Measurements from ENCODE around the gene CYP19A1. TPM values are rescaled to one million over a fixed set of nuclear protein-coding genes. Genes with fewer than 3 reads are reported as not detected.

CYP19A1 gene
- polyA plus RNA-seq, 1 of the 3 experiments (the other 2 are of a cell fraction) = 0.03 TPM

GRCh38 chr15:51375966-51376640 is 37.7 kb upstream of the CYP19A1 start:
- no peak for DNase-seq
- Histone ChIP-seq H3K27ac (ENCODE audit: low read depth in 2 of 2, low read length in 1 of 2) (no peak overlapping the region), H3K9ac (no peak overlapping the region), H3K9me2 (no peaks in the 10 kb centered on the region), H3K9me3 (no peaks in the 10 kb centered on the region), H2AFZ (ENCODE audit: low read depth) (no peak overlapping the region), H3K27me3 (ENCODE audit: insufficient read depth) (no peaks in the 10 kb centered on the region; the same call in 1 of the 2 replicates), H4K20me1 (ENCODE audit: insufficient read depth) (no peaks in the 10 kb centered on the region), H3F3A (replicated peaks; ENCODE audit: insufficient read depth) (no peaks in the 10 kb centered on the region), H3K79me2 (ENCODE audit: insufficient read depth) (no peaks in the 10 kb centered on the region), H3K4me3 (ENCODE audit: low read depth in 2 of 2, low read length in 1 of 2) (no peak overlapping the region), H3K4me2 (no peak overlapping the region), H3K36me3 (replicated peaks in 1 of 2; ENCODE audit: control insufficient read depth in 1 of 2, insufficient read depth in 2 of 2, low read length in 1 of 2) (no peaks in the 10 kb centered on the region), H3K4me1 (ENCODE audit: control insufficient read depth in 1 of 2, insufficient read depth in 2 of 2, low read depth in 1 of 2, low read length in 1 of 2) (peaks cover 0 to 15% of the 10 kb centered on the region in 2 experiments; a peak in 2 of 4 replicates)
- TF ChIP-seq TEAD4 (IDR thresholded peaks at IDR 0.05; ENCODE audit: borderline replicate concordance, insufficient read depth) (no peak), RXRA (IDR thresholded peaks at IDR 0.05; ENCODE audit: borderline replicate concordance, low read depth) (no peak), TAF1 (IDR thresholded peaks at IDR 0.05; ENCODE audit: borderline replicate concordance, low read depth, low read length) (no peak), CTCF (IDR thresholded peaks at IDR 0.05) (no peak), MAX (IDR thresholded peaks at IDR 0.05; ENCODE audit: low read depth) (no peak), ELF1 (IDR thresholded peaks at IDR 0.05) (no peak), USF1 (IDR thresholded peaks at IDR 0.05; ENCODE audit: borderline replicate concordance, low read depth) (no peak), GABPA (IDR thresholded peaks at IDR 0.05; ENCODE audit: low read depth) (no peak), POLR2AphosphoS5 (IDR thresholded peaks at IDR 0.05; ENCODE audit: low read depth, low read length) (no peak), RCOR1 (IDR thresholded peaks at IDR 0.05; ENCODE audit: low read length) (no peak), TCF12 (IDR thresholded peaks at IDR 0.05) (no peak), SMC3 (IDR thresholded peaks at IDR 0.05; ENCODE audit: low read depth, low read length) (no peak), SIN3A (IDR thresholded peaks at IDR 0.05; ENCODE audit: borderline replicate concordance, low read depth, low read length) (no peak), JUND (IDR thresholded peaks at IDR 0.05) (no peak), EP300 (IDR thresholded peaks at IDR 0.05; ENCODE audit: borderline replicate concordance in 1 of 2, low read depth in 1 of 2, low read length in 1 of 2) (no peak), MEF2A (IDR thresholded peaks at IDR 0.05; ENCODE audit: borderline replicate concordance, low read depth) (no peak)
- ChIA-PET POLR2A (no interaction called here), CTCF (interaction anchor here (1.1 to 8.0 kb wide), 7 partner anchors 10 to 211 kb away, joined by 3 to 115 read pairs (median 15); no protein-coding TSS in a partner anchor)
- WGBS (ENCODE audit: low lambda C conversion rate) = 36% methylated on average over 3 of the region's 3 CpGs

GRCh38 chr15:51374131-51374530 is 35.7 kb upstream of the CYP19A1 start:
- Histone ChIP-seq H3K79me2 (ENCODE audit: insufficient read depth) (no peaks in the 10 kb centered on the region), H3K9ac (no peak overlapping the region), H3K4me3 (ENCODE audit: low read depth in 2 of 2, low read length in 1 of 2) (no peak overlapping the region), H3K27ac (ENCODE audit: low read depth in 2 of 2, low read length in 1 of 2) (peak overlapping the region in 1 of 2 experiments; percentile 76; a peak in 1 of 4 replicates), H3K4me2 (no peak overlapping the region), H4K20me1 (ENCODE audit: insufficient read depth) (no peaks in the 10 kb centered on the region), H3F3A (replicated peaks; ENCODE audit: insufficient read depth) (no peaks in the 10 kb centered on the region), H3K4me1 (ENCODE audit: control insufficient read depth in 1 of 2, insufficient read depth in 2 of 2, low read depth in 1 of 2, low read length in 1 of 2) (peaks cover 0 to 13% of the 10 kb centered on the region in 2 experiments; a peak in 2 of 4 replicates), H3K9me3 (no peaks in the 10 kb centered on the region), H2AFZ (ENCODE audit: low read depth) (no peak overlapping the region), H3K27me3 (ENCODE audit: insufficient read depth) (no peaks in the 10 kb centered on the region; the same call in 1 of the 2 replicates), H3K36me3 (replicated peaks in 1 of 2; ENCODE audit: control insufficient read depth in 1 of 2, insufficient read depth in 2 of 2, low read length in 1 of 2) (no peaks in the 10 kb centered on the region), H3K9me2 (no peaks in the 10 kb centered on the region)
- peak; percentile 57 for DNase-seq
- POLR2A ChIA-PET = no interaction called here
- CTCF ChIA-PET = interaction anchor here (0.7 to 5.9 kb wide), 7 partner anchors 28 to 211 kb away, joined by 3 to 71 read pairs (median 6); no protein-coding TSS in a partner anchor
- TF ChIP-seq SMC3 (IDR thresholded peaks at IDR 0.05; ENCODE audit: low read depth, low read length) = no peak
- peak; percentile 68 for TF ChIP-seq CHD2 (IDR thresholded peaks at IDR 0.05; ENCODE audit: low read length, partially characterized antibody)
- no peak for TF ChIP-seq RXRA (IDR thresholded peaks at IDR 0.05; ENCODE audit: borderline replicate concordance, low read depth)
- no peak for TF ChIP-seq FOXM1 (IDR thresholded peaks at IDR 0.05; ENCODE audit: low read depth)
- no peak for TF ChIP-seq MEF2A (IDR thresholded peaks at IDR 0.05; ENCODE audit: borderline replicate concordance, low read depth)
- TF ChIP-seq FOSL2 (IDR thresholded peaks at IDR 0.05; ENCODE audit: borderline replicate concordance, low read depth) = no peak
- no peak for TF ChIP-seq USF1 (IDR thresholded peaks at IDR 0.05; ENCODE audit: borderline replicate concordance, low read depth)
- TF ChIP-seq MAX (IDR thresholded peaks at IDR 0.05; ENCODE audit: low read depth) = no peak
- TF ChIP-seq NFIC (IDR thresholded peaks at IDR 0.05; ENCODE audit: borderline replicate concordance) = no peak
- TF ChIP-seq JUND (IDR thresholded peaks at IDR 0.05) = no peak
- peak; percentile 89 for TF ChIP-seq GATA2 (CRISPR knock-in tag; IDR thresholded peaks at IDR 0.05)
- peak; percentile 58; the same call in 1 of the 2 replicates for TF ChIP-seq FOXJ3 (CRISPR knock-in tag; IDR thresholded peaks at IDR 0.05)
- TF ChIP-seq RAD21 (IDR thresholded peaks at IDR 0.05; ENCODE audit: low read length) = no peak; the same call in 1 of the 2 replicates

All from SK-N-SH (cell line).